CD4-positive, CD25-positive, alpha-beta regulatory T cell (primary cell): Measurements from ENCODE around the gene DGCR2. TPM values are rescaled to one million over a fixed set of nuclear protein-coding genes. Genes with fewer than 3 reads are reported as not detected.

Experiments used
- ATAC-seq, 2 donors: fragments of 150-1000 bp; cut with Tn5 transposase; one replicate each; pipeline ENCODE4 v1.10.0; 2021; ENCODE audit warnings: low read depth in 2 of 2, moderate number of reproducible peaks in 2 of 2, moderate library complexity in 1 of 2
- DNase-seq, 3 donors: peaks; one replicate each; pipeline versions ENCODE4 v3.0.0 to v3.0.0-alpha.2; 2012 to 2022; ENCODE audit warnings: mixed read lengths in 1 of 3
- H3K27ac ChIP-seq: one replicate; pipeline ENCODE4 v1.7.0; 2013; ENCODE audit warnings: mild to moderate bottlenecking, low read length; ENCODE audit not compliant: insufficient read depth, poor library complexity, severe bottlenecking
- H3K27me3 ChIP-seq: one replicate; pipeline ENCODE4 v1.7.0; 2013; ENCODE audit warnings: low read length; ENCODE audit not compliant: control insufficient read depth, insufficient read depth
- H3K36me3 ChIP-seq: one replicate; pipeline ENCODE4 v1.7.0; 2013; ENCODE audit warnings: mild to moderate bottlenecking, low read length, moderate library complexity; ENCODE audit not compliant: control insufficient read depth, insufficient read depth
- H3K4me1 ChIP-seq: 2 replicates; pipeline ENCODE4 v1.7.0; 2013; ENCODE audit warnings: mild to moderate bottlenecking, low read length; ENCODE audit not compliant: insufficient read depth, control insufficient read depth, poor library complexity, severe bottlenecking
- H3K4me3 ChIP-seq: one replicate; pipeline ENCODE4 v1.7.0; 2013; ENCODE audit warnings: low read depth, mild to moderate bottlenecking, low read length, moderate library complexity
- H3K9me3 ChIP-seq, 2 experiments: 1 replicate in 1 of 2; 2 replicates in 1 of 2; pipeline ENCODE4 v1.7.0; 2013; ENCODE audit warnings: low read length in 2 of 2, mild to moderate bottlenecking in 1 of 2, moderate library complexity in 1 of 2; ENCODE audit not compliant: control insufficient read depth in 2 of 2
- H3K27ac Mint-ChIP-seq, 3 donors: one replicate each; pipeline ENCODE4 v1.8.0; 2020 to 2022; ENCODE audit warnings: mild to moderate bottlenecking in 3 of 3, mixed read lengths in 3 of 3, moderate library complexity in 2 of 3
- H3K27me3 Mint-ChIP-seq: one replicate; pipeline ENCODE4 v1.8.0; 2022; ENCODE audit warnings: mild to moderate bottlenecking, mixed read lengths
- H3K36me3 Mint-ChIP-seq: one replicate; pipeline ENCODE4 v1.8.0; 2020; ENCODE audit warnings: mixed read lengths
- H3K4me1 Mint-ChIP-seq, 4 donors: one replicate each; pipeline ENCODE4 v1.8.0; 2020 to 2022; ENCODE audit warnings: mixed read lengths in 4 of 4, mild to moderate bottlenecking in 1 of 4
- H3K4me3 Mint-ChIP-seq, 4 donors: one replicate each; pipeline ENCODE4 v1.8.0; 2020 to 2022; ENCODE audit warnings: mild to moderate bottlenecking in 4 of 4, mixed read lengths in 4 of 4, moderate library complexity in 3 of 4
- H3K9me3 Mint-ChIP-seq, 7 donors: one replicate each; pipeline ENCODE4 v1.8.0; 2020 to 2022; ENCODE audit warnings: mixed read lengths in 7 of 7, mild to moderate bottlenecking in 3 of 7, moderate library complexity in 2 of 7
- polyA plus RNA-seq, 4 donors: library from polyadenylated mRNA; unstranded; fragments of 300-500 nt; fragmentation: Illumina TruSeq; gene quantifications; one replicate each; pipeline ENCODE4 v1.2.3, GENCODE V29; 2021
- total RNA-seq: library from RNA; stranded (reverse); gene quantifications from one replicate; pipeline ENCODE4 v1.2.3, GENCODE V29; 2022

DGCR2 gene, protein sequence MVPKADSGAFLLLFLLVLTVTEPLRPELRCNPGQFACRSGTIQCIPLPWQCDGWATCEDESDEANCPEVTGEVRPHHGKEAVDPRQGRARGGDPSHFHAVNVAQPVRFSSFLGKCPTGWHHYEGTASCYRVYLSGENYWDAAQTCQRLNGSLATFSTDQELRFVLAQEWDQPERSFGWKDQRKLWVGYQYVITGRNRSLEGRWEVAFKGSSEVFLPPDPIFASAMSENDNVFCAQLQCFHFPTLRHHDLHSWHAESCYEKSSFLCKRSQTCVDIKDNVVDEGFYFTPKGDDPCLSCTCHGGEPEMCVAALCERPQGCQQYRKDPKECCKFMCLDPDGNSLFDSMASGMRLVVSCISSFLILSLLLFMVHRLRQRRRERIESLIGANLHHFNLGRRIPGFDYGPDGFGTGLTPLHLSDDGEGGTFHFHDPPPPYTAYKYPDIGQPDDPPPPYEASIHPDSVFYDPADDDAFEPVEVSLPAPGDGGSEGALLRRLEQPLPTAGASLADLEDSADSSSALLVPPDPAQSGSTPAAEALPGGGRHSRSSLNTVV
- 58.4 TPM for total RNA-seq
- 10 to 100 TPM; 51.8 to 75.2 (median 57.2) TPM for polyA plus RNA-seq

DNA sequence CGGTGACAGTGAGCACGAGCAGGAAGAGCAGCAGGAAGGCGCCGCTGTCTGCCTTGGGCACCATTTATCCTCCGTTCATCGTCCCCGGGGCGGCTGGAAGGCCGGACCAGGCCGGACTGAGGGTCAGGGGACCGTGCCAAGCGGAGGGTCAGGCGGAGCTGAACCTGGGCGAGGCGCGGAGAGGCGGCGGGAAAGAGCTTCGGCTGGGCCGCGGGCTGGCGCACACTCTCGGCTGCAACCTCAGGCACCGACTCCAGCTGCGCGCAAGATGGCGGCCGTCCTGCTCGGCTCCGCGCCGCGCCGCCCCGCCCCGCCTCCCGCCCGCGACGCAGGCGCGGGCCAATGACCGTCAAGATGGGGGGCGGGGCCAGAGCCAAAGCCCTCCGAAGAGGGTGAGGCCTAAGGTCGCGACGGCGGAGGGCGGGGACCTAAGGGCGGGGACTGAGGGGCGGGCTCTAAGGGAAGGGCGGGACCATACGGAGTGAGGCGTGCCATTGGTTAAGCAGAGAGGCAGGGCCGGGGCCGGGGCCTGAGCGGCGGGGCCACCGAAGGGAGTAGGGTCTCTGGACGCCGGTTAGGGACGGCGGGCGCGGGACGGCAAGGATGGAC lies at the start of gene DGCR2:
TSS of gene DGCR2 (minus strand) at position 270 of the 609 bp plus-strand sequence. CDS start at position 64, 206 bp downstream.
- ATAC-seq (peak; percentile 95), DNase-seq (peak; percentile 93 to 96 (median 95))
- Mint-ChIP-seq H3K27me3 (peaks cover 8% of the 10 kb centered on the region), H3K4me1 (peaks cover 4 to 54% (median 38%) of the 10 kb centered on the region in 4 donors), H3K9me3 (no peaks in the 10 kb centered on the region), H3K4me3 (peak within 1 kb of the TSS; percentile 93 to 97 (median 94)), H3K27ac (peak within 1 kb of the TSS; percentile 86 to 95 (median 91)), H3K36me3 (peaks cover 6% of the 10 kb centered on the region)
- no peaks in the 10 kb centered on the region for H3K9me3 ChIP-seq
- peak within 1 kb of the TSS; percentile 91 for H3K4me3 ChIP-seq
- no peaks in the 10 kb centered on the region for H3K27me3 ChIP-seq
- H3K27ac ChIP-seq: peak within 1 kb of the TSS; percentile 75
- peaks cover 6% of the 10 kb centered on the region for H3K36me3 ChIP-seq
- peaks cover 52% of the 10 kb centered on the region for H3K4me1 ChIP-seq

DNA sequence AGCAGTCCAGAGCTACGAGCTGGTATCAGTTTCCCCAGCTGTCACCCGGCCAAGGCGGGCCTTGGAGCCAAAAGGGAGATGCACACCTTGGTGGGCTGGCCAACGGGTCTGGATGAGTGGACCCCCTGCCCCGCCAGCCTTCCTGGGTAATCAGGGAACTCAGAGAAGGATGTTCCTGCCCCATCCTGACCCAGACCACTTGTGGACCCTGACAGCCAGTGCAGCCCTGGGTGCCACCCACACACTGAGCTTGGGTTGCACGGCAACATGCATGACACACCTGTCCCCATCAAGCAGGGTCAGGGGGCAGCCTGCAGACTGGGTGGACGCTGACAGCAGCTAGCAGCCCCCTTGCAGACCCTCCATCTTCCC lies 47.7 kb upstream of the DGCR2 start:
- Histone ChIP-seq H3K4me3 (no peak overlapping the region), H3K27me3 (peaks cover 16% of the 10 kb centered on the region), H3K4me1 (peaks cover 37% of the 10 kb centered on the region), H3K36me3 (no peaks in the 10 kb centered on the region), H3K27ac (no peak overlapping the region), H3K9me3 (no peaks in the 10 kb centered on the region)
- no peaks in the 10 kb centered on the region for H3K36me3 Mint-ChIP-seq
- peaks cover 0 to 41% (median 19%) of the 10 kb centered on the region in 4 donors for H3K4me1 Mint-ChIP-seq
- DNase-seq: no peak
- H3K27me3 Mint-ChIP-seq: peaks cover 36% of the 10 kb centered on the region
- H3K4me3 Mint-ChIP-seq: peak overlapping the region; percentile 88 to 94 (median 94)
- H3K27ac Mint-ChIP-seq: no peak overlapping the region
- H3K9me3 Mint-ChIP-seq: peaks cover 0 to 2% (median 0%) of the 10 kb centered on the region in 7 donors
- ATAC-seq: no peak

DNA sequence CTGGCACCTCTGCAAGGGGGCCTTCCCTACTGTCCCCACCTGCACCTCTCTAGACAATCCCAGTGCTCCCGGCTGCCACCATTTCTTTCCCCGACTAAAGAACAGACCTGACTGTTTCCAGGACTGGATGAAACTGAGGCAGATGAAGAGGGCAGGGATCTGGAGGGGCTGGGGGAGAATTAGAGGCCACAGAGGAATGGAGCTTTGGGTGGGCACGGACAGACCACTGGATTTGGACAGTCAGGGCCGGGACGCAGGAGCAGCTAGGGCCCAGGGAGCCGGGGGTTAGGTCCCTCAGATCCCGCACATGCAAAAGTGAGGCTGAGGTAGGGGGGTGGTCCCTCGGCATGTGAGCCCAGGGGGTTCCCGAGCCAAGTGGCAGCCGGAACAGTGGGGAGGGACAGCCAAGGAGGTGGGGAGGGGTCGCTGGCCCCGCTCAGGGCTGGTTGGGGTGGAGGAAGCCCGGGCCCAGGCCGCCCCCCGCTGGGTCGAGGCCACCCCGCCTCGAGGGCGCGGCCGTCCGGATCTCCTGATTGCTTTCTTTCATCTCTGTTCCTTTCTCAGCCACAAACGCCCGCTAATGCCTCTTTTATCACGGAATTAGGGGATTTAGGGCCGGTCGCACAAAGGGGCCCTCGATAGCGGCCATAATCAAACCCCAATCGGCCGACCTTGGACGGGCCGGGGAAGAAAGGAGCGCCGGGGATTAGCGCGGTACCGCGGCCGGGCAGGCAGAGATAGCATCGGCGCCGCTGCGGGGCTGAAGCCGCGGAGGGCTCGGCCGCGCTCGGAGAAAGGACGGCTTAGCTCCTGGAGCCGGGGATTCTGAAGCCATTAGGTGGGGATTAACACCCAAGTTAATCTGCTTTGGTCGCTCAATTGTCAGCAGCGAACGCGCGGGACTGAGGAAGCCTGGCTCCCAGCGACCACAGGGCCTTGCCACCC lies 47.1 kb upstream of the DGCR2 start:
- Mint-ChIP-seq H3K9me3 (peaks cover 0 to 2% (median 0%) of the 10 kb centered on the region in 7 donors), H3K27ac (peak overlapping the region in 1 of 3 donors; percentile 69), H3K27me3 (peaks cover 42% of the 10 kb centered on the region), H3K4me1 (peaks cover 0 to 39% (median 19%) of the 10 kb centered on the region in 4 donors), H3K36me3 (no peaks in the 10 kb centered on the region), H3K4me3 (peak overlapping the region; percentile 34 to 91 (median 70))
- Histone ChIP-seq H3K27me3 (peaks cover 16% of the 10 kb centered on the region), H3K9me3 (no peaks in the 10 kb centered on the region), H3K36me3 (no peaks in the 10 kb centered on the region), H3K4me1 (peaks cover 37% of the 10 kb centered on the region), H3K4me3 (no peak overlapping the region), H3K27ac (no peak overlapping the region)
- ATAC-seq: no peak
- DNase-seq: no peak

DNA sequence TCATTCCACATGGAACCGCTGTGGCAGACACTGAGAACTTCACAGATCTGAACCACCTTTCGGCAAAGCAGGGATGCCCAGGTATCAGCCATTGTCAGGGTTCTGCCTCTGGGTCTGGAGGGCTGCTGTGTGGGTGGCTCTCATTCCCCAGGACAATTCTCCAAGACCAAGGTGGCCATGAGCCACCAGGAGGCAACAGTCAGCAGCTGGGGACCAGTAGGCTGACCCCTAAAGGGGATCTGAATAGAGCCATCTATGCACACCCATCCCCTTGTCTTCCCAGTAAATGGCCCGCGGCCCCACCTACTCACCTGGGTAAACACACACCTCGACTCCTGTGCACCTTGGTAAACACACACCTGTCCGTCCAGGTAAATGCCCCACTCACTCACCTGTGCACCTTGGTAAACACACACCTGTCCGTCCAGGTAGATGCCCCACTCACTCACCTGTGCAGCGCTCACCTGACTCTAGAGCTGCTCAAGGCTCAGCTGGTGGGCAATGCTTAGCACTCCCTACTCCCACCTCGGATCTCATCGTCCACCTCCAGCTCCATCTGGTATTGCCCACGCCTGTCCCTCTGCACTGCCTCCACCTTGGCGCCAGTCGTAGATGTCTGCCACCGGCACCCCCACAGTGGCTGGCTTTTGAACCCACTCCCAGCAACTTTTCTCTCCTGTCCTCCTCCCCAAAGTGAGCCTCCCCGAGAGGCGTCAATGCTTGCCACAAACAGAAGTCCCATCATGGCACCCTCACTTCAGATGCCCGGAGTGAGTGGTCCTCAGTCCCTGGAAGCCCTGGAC lies 46.1 kb upstream of the DGCR2 start:
- H3K4me3 Mint-ChIP-seq: peak overlapping the region; percentile 27 to 72 (median 50)
- Histone ChIP-seq H3K4me1 (peaks cover 33% of the 10 kb centered on the region), H3K4me3 (no peak overlapping the region), H3K27me3 (peaks cover 16% of the 10 kb centered on the region), H3K27ac (no peak overlapping the region), H3K9me3 (no peaks in the 10 kb centered on the region), H3K36me3 (no peaks in the 10 kb centered on the region)
- H3K9me3 Mint-ChIP-seq: peaks cover 0 to 2% (median 0%) of the 10 kb centered on the region in 7 donors
- ATAC-seq: no peak
- peaks cover 42% of the 10 kb centered on the region for H3K27me3 Mint-ChIP-seq
- no peak for DNase-seq
- peak overlapping the region in 1 of 3 donors; percentile 14 for H3K27ac Mint-ChIP-seq
- no peaks in the 10 kb centered on the region for H3K36me3 Mint-ChIP-seq
- H3K4me1 Mint-ChIP-seq: peaks cover 0 to 34% (median 17%) of the 10 kb centered on the region in 4 donors

DNA sequence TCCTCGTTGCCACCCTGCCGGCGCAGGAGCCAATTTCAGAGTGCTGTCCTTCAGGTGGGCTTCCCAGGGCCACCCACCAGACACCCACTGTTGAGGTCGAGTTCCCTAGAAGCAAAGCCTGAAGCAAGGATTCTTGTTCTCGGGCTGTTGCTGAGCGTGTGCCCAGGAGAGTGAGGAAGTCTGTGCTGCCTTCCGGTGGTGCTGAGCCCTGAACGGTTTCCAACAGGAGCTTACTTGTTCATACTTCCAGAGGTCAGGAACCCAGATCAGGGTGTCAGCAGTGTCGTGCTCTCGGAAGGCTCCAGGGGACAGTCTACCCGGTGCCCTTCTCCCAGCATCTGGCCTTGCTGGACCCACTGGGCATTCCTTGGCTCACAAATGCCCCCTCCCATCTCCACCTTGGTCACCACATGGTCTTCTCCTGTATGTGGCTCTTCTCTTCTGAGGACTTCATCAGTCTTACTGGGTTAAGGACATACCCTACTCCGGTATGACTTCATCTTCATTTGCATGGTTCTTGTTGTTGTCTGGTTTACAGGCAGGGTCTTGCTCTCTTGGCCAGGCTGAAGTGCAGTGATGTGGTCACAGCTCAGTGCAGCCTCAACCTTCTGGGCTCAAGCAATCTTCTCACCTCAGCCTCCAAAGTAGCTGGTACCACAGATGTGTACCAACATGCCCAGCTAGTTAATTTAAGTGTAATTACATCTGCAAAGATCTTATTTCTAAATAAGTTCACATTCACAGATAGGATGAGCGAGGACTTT lies 45.1 kb upstream of the DGCR2 start:
- Mint-ChIP-seq H3K4me1 (peaks cover 0 to 24% (median 9%) of the 10 kb centered on the region in 4 donors), H3K9me3 (peaks cover 0 to 2% (median 0%) of the 10 kb centered on the region in 7 donors), H3K27me3 (peaks cover 42% of the 10 kb centered on the region), H3K36me3 (no peaks in the 10 kb centered on the region), H3K4me3 (peak overlapping the region in 2 of 4 donors; percentile 33 to 34), H3K27ac (no peak overlapping the region)
- peaks cover 16% of the 10 kb centered on the region for H3K27me3 ChIP-seq
- no peaks in the 10 kb centered on the region for H3K9me3 ChIP-seq
- no peak overlapping the region for H3K4me3 ChIP-seq
- H3K36me3 ChIP-seq: no peaks in the 10 kb centered on the region
- H3K4me1 ChIP-seq: peaks cover 26% of the 10 kb centered on the region
- no peak overlapping the region for H3K27ac ChIP-seq
- DNase-seq (no peak), ATAC-seq (no peak)

DNA sequence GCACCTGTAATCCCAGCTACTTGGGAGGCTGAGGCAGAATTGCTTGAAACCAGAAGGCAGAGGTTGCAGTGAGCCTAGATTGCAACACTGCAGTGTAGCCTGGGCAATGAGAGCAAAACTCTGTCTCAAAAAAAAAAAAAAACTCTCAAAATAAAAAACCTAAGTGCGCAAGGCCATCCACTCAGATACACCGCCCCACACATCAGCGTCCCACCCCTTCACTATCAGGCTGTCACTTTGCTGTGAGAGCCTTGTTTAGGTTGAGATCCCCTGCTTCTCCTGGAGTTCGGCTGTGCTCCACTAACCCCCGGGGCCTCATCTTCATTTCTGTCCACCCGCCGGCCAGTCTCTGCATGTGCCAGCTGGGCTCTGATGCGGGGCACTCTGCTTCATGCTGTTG lies 44.2 kb upstream of the DGCR2 start:
- H3K4me3 ChIP-seq: no peak overlapping the region
- H3K9me3 ChIP-seq: no peaks in the 10 kb centered on the region
- H3K27ac ChIP-seq: no peak overlapping the region
- Mint-ChIP-seq H3K4me3 (no peak overlapping the region), H3K36me3 (no peaks in the 10 kb centered on the region), H3K4me1 (peaks cover 0 to 18% (median 7%) of the 10 kb centered on the region in 4 donors), H3K27ac (no peak overlapping the region), H3K9me3 (peaks cover 0 to 2% (median 0%) of the 10 kb centered on the region in 7 donors), H3K27me3 (peaks cover 51% of the 10 kb centered on the region)
- H3K4me1 ChIP-seq: peaks cover 20% of the 10 kb centered on the region
- H3K27me3 ChIP-seq: peaks cover 16% of the 10 kb centered on the region
- no peak for DNase-seq
- H3K36me3 ChIP-seq: no peaks in the 10 kb centered on the region
- no peak for ATAC-seq
